22Rv1 (cell line): ENCODE data around the gene ZNF554.

Experiments
- ZFX ChIP-seq: fragments of 450-650 bp; IDR thresholded peaks from 2 replicates; pipeline ENCODE4 v1.6.1; 2017; ENCODE audit warnings: antibody characterized with exemption, borderline replicate concordance
- TF ChIP-seq, protein P1 (sequence below): fragments of 450-650 bp; IDR thresholded peaks from 2 replicates; pipeline ENCODE4 v1.5.1; 2017; ENCODE audit warnings: mild to moderate bottlenecking

- TF ChIP-seq, protein P1, sequence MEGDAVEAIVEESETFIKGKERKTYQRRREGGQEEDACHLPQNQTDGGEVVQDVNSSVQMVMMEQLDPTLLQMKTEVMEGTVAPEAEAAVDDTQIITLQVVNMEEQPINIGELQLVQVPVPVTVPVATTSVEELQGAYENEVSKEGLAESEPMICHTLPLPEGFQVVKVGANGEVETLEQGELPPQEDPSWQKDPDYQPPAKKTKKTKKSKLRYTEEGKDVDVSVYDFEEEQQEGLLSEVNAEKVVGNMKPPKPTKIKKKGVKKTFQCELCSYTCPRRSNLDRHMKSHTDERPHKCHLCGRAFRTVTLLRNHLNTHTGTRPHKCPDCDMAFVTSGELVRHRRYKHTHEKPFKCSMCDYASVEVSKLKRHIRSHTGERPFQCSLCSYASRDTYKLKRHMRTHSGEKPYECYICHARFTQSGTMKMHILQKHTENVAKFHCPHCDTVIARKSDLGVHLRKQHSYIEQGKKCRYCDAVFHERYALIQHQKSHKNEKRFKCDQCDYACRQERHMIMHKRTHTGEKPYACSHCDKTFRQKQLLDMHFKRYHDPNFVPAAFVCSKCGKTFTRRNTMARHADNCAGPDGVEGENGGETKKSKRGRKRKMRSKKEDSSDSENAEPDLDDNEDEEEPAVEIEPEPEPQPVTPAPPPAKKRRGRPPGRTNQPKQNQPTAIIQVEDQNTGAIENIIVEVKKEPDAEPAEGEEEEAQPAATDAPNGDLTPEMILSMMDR = no peak
- no peak for TF ChIP-seq ZFX
Observed at GRCh38 chr19:2790557-2791271, 29.0 kb upstream of the ZNF554 start.
